ENCODE measurements around the gene ANP32A. TPM values are rescaled to one million over a fixed set of nuclear protein-coding genes. Genes with fewer than 3 reads are reported as not detected.

The ANP32A gene
- total RNA-seq, 3 donors from 2014 or later: 260 to 273 (median 263) TPM

- no peaks in the 10 kb centered on the region for H3K9me3 Mint-ChIP-seq
- ATAC-seq (no peak), DNase-seq (no peak)
- H3K36me3 Mint-ChIP-seq (ENCODE audit: insufficient read depth): peaks cover 12% of the 10 kb centered on the region
- no peak overlapping the region for H3K4me3 Mint-ChIP-seq
- no peaks in the 10 kb centered on the region for H3K27me3 Mint-ChIP-seq (ENCODE audit: low read depth)
- peaks cover 50% of the 10 kb centered on the region for H3K4me1 Mint-ChIP-seq (ENCODE audit: low read depth)
These were observed 32.5 kb downstream of the ANP32A start for GRCh38 chr15:68788264-68788624.

GRCh38 chr15:68787609-68788263 is 33.0 kb downstream of the ANP32A start:
- Mint-ChIP-seq H3K27me3 (ENCODE audit: low read depth) (no peaks in the 10 kb centered on the region), H3K4me3 (no peak overlapping the region), H3K4me1 (ENCODE audit: low read depth) (peaks cover 50% of the 10 kb centered on the region), H3K36me3 (ENCODE audit: insufficient read depth) (peaks cover 15% of the 10 kb centered on the region), H3K9me3 (no peaks in the 10 kb centered on the region)
- DNase-seq (no peak), ATAC-seq (no peak)

GRCh38 chr15:68786753-68787152 is 33.9 kb downstream of the ANP32A start:
- peaks cover 23% of the 10 kb centered on the region for H3K36me3 Mint-ChIP-seq (ENCODE audit: insufficient read depth)
- H3K4me1 Mint-ChIP-seq (ENCODE audit: low read depth): peaks cover 50% of the 10 kb centered on the region
- no peak for DNase-seq
- no peak for ATAC-seq
- H3K9me3 Mint-ChIP-seq: no peaks in the 10 kb centered on the region
- H3K4me3 Mint-ChIP-seq: no peak overlapping the region
- no peaks in the 10 kb centered on the region for H3K27me3 Mint-ChIP-seq (ENCODE audit: low read depth)

- peaks cover 27% of the 10 kb centered on the region for H3K36me3 Mint-ChIP-seq (ENCODE audit: insufficient read depth)
- DNase-seq (no peak), ATAC-seq (no peak)
- H3K4me3 Mint-ChIP-seq: no peak overlapping the region
- peaks cover 40% of the 10 kb centered on the region for H3K4me1 Mint-ChIP-seq (ENCODE audit: low read depth)
- H3K9me3 Mint-ChIP-seq: no peaks in the 10 kb centered on the region
- no peaks in the 10 kb centered on the region for H3K27me3 Mint-ChIP-seq (ENCODE audit: low read depth)
These were observed 35.2 kb downstream of the ANP32A start for GRCh38 chr15:68785541-68785940.

GRCh38 chr15:68784206-68784605 is 36.5 kb downstream of the ANP32A start:
- Mint-ChIP-seq H3K27me3 (ENCODE audit: low read depth) (no peaks in the 10 kb centered on the region), H3K4me1 (ENCODE audit: low read depth) (peaks cover 30% of the 10 kb centered on the region), H3K4me3 (no peak overlapping the region), H3K36me3 (ENCODE audit: insufficient read depth) (peaks cover 33% of the 10 kb centered on the region), H3K9me3 (no peaks in the 10 kb centered on the region)
- ATAC-seq (no peak), DNase-seq (no peak)

- Mint-ChIP-seq H3K36me3 (ENCODE audit: insufficient read depth) (peaks cover 38% of the 10 kb centered on the region), H3K27me3 (ENCODE audit: low read depth) (no peaks in the 10 kb centered on the region), H3K4me3 (no peak overlapping the region), H3K9me3 (no peaks in the 10 kb centered on the region), H3K4me1 (ENCODE audit: low read depth) (peaks cover 30% of the 10 kb centered on the region)
- ATAC-seq (peak; percentile 51 to 62), DNase-seq (peak; percentile 70)
These were observed 37.3 kb downstream of the ANP32A start for GRCh38 chr15:68783226-68784058.

- peaks cover 30% of the 10 kb centered on the region for H3K4me1 Mint-ChIP-seq (ENCODE audit: low read depth)
- no peaks in the 10 kb centered on the region for H3K27me3 Mint-ChIP-seq (ENCODE audit: low read depth)
- no peak for ATAC-seq
- peak overlapping the region; percentile 19 for H3K4me3 Mint-ChIP-seq
- H3K9me3 Mint-ChIP-seq: no peaks in the 10 kb centered on the region
- H3K36me3 Mint-ChIP-seq (ENCODE audit: insufficient read depth): peaks cover 44% of the 10 kb centered on the region
- no peak for DNase-seq
These were observed 38.0 kb downstream of the ANP32A start for GRCh38 chr15:68782589-68783161.

GRCh38 chr15:68781766-68782588 is 38.7 kb downstream of the ANP32A start:
- DNase-seq (no peak), ATAC-seq (peak; percentile 84 to 93)
- H3K4me3 Mint-ChIP-seq: peak overlapping the region; percentile 27
- H3K36me3 Mint-ChIP-seq (ENCODE audit: insufficient read depth): peaks cover 46% of the 10 kb centered on the region
- H3K9me3 Mint-ChIP-seq: no peaks in the 10 kb centered on the region
- no peaks in the 10 kb centered on the region for H3K27me3 Mint-ChIP-seq (ENCODE audit: low read depth)
- H3K4me1 Mint-ChIP-seq (ENCODE audit: low read depth): peaks cover 30% of the 10 kb centered on the region

GRCh38 chr15:68781217-68781616 is 39.5 kb downstream of the ANP32A start:
- Mint-ChIP-seq H3K27me3 (ENCODE audit: low read depth) (no peaks in the 10 kb centered on the region), H3K4me1 (ENCODE audit: low read depth) (peaks cover 30% of the 10 kb centered on the region), H3K4me3 (no peak overlapping the region), H3K36me3 (ENCODE audit: insufficient read depth) (peaks cover 46% of the 10 kb centered on the region), H3K9me3 (no peaks in the 10 kb centered on the region)
- ATAC-seq (no peak), DNase-seq (no peak)

GRCh38 chr15:68778876-68779275 is 41.8 kb downstream of the ANP32A start:
- no peak for ATAC-seq
- Mint-ChIP-seq H3K27me3 (ENCODE audit: low read depth) (no peaks in the 10 kb centered on the region), H3K36me3 (ENCODE audit: insufficient read depth) (peaks cover 40% of the 10 kb centered on the region), H3K9me3 (no peaks in the 10 kb centered on the region), H3K4me1 (ENCODE audit: low read depth) (peaks cover 25% of the 10 kb centered on the region), H3K4me3 (no peak overlapping the region)
- no peak for DNase-seq

- ATAC-seq (peak in 1 of 2 donors; percentile 30), DNase-seq (no peak)
- H3K4me3 Mint-ChIP-seq: no peak overlapping the region
- H3K4me1 Mint-ChIP-seq (ENCODE audit: low read depth): peaks cover 3% of the 10 kb centered on the region
- H3K27me3 Mint-ChIP-seq (ENCODE audit: low read depth): no peaks in the 10 kb centered on the region
- no peaks in the 10 kb centered on the region for H3K9me3 Mint-ChIP-seq
- peaks cover 22% of the 10 kb centered on the region for H3K36me3 Mint-ChIP-seq (ENCODE audit: insufficient read depth)
These were observed 44.0 kb downstream of the ANP32A start for GRCh38 chr15:68776477-68777270.

GRCh38 chr15:68775671-68776476 is 44.8 kb downstream of the ANP32A start:
- no peak overlapping the region for H3K4me3 Mint-ChIP-seq
- H3K4me1 Mint-ChIP-seq (ENCODE audit: low read depth): peaks cover 1% of the 10 kb centered on the region
- ATAC-seq (no peak), DNase-seq (no peak)
- H3K27me3 Mint-ChIP-seq (ENCODE audit: low read depth): no peaks in the 10 kb centered on the region
- H3K9me3 Mint-ChIP-seq: no peaks in the 10 kb centered on the region
- H3K36me3 Mint-ChIP-seq (ENCODE audit: insufficient read depth): peaks cover 22% of the 10 kb centered on the region

- Mint-ChIP-seq H3K9me3 (no peaks in the 10 kb centered on the region), H3K4me1 (ENCODE audit: low read depth) (peaks cover 1% of the 10 kb centered on the region), H3K36me3 (ENCODE audit: insufficient read depth) (peaks cover 17% of the 10 kb centered on the region), H3K4me3 (no peak overlapping the region), H3K27me3 (ENCODE audit: low read depth) (no peaks in the 10 kb centered on the region)
- no peak for ATAC-seq
- DNase-seq: no peak
These were observed 45.5 kb downstream of the ANP32A start for GRCh38 chr15:68775236-68775577.
